ENCODE measurements around the gene KRT80.

KRT80 gene

GRCh38 chr12:52185400-52185967 lies 6.3 kb downstream of the KRT80 start:
- Histone ChIP-seq H3K4me1 (ENCODE audit: control insufficient read depth, insufficient read depth, low read length) (peaks cover 5% of the 10 kb centered on the region; the same call in 1 of the 2 replicates), H3K27me3 (ENCODE audit: control insufficient read depth, insufficient read depth, low read length) (no peaks in the 10 kb centered on the region), H3K36me3 (ENCODE audit: control insufficient read depth, insufficient read depth, low read length) (no peaks in the 10 kb centered on the region), H3K9me3 (ENCODE audit: control insufficient read depth, insufficient read depth, low read length) (no peaks in the 10 kb centered on the region), H3K27ac (ENCODE audit: low read length) (no peak overlapping the region), H3K4me3 (ENCODE audit: low read length) (no peak overlapping the region)
- no CpG with 5 or more reads among the region's 16 CpGs for WGBS (ENCODE audit: insufficient coverage, insufficient read length)
- no peak for DNase-seq (ENCODE audit: low read depth, low spot score)

GRCh38 chr12:52184813-52185212 lies 7.0 kb downstream of the KRT80 start:
- H3K4me1 ChIP-seq (ENCODE audit: control insufficient read depth, insufficient read depth, low read length): peaks cover 5% of the 10 kb centered on the region; the same call in 1 of the 2 replicates
- H3K36me3 ChIP-seq (ENCODE audit: control insufficient read depth, insufficient read depth, low read length): no peaks in the 10 kb centered on the region
- no peaks in the 10 kb centered on the region for H3K9me3 ChIP-seq (ENCODE audit: control insufficient read depth, insufficient read depth, low read length)
- no peak overlapping the region for H3K27ac ChIP-seq (ENCODE audit: low read length)
- WGBS (ENCODE audit: insufficient coverage, insufficient read length): no CpG with 5 or more reads among the region's 6 CpGs
- no peak for DNase-seq (ENCODE audit: low read depth, low spot score)
- no peak overlapping the region for H3K4me3 ChIP-seq (ENCODE audit: low read length)
- H3K27me3 ChIP-seq (ENCODE audit: control insufficient read depth, insufficient read depth, low read length): no peaks in the 10 kb centered on the region

GRCh38 chr12:52183971-52184370 lies 7.8 kb downstream of the KRT80 start:
- DNase-seq (ENCODE audit: low read depth, low spot score): no peak
- Histone ChIP-seq H3K4me1 (ENCODE audit: control insufficient read depth, insufficient read depth, low read length) (peaks cover 5% of the 10 kb centered on the region), H3K27ac (ENCODE audit: low read length) (no peak overlapping the region), H3K27me3 (ENCODE audit: control insufficient read depth, insufficient read depth, low read length) (no peaks in the 10 kb centered on the region), H3K9me3 (ENCODE audit: control insufficient read depth, insufficient read depth, low read length) (no peaks in the 10 kb centered on the region), H3K36me3 (ENCODE audit: control insufficient read depth, insufficient read depth, low read length) (no peaks in the 10 kb centered on the region), H3K4me3 (ENCODE audit: low read length) (no peak overlapping the region)
- no CpG with 5 or more reads among the region's 8 CpGs for WGBS (ENCODE audit: insufficient coverage, insufficient read length)

GRCh38 chr12:52183544-52183910 lies 8.3 kb downstream of the KRT80 start:
- no peaks in the 10 kb centered on the region for H3K27me3 ChIP-seq (ENCODE audit: control insufficient read depth, insufficient read depth, low read length)
- peaks cover 5% of the 10 kb centered on the region for H3K4me1 ChIP-seq (ENCODE audit: control insufficient read depth, insufficient read depth, low read length)
- no peaks in the 10 kb centered on the region for H3K9me3 ChIP-seq (ENCODE audit: control insufficient read depth, insufficient read depth, low read length)
- no peak overlapping the region for H3K4me3 ChIP-seq (ENCODE audit: low read length)
- H3K27ac ChIP-seq (ENCODE audit: low read length): no peak overlapping the region
- WGBS (ENCODE audit: insufficient coverage, insufficient read length): no CpG with 5 or more reads among the region's 6 CpGs
- DNase-seq (ENCODE audit: low read depth, low spot score): no peak
- H3K36me3 ChIP-seq (ENCODE audit: control insufficient read depth, insufficient read depth, low read length): no peaks in the 10 kb centered on the region

- no peak overlapping the region for H3K27ac ChIP-seq (ENCODE audit: low read length)
- DNase-seq (ENCODE audit: low read depth, low spot score): no peak
- no CpG with 5 or more reads among the region's 9 CpGs for WGBS (ENCODE audit: insufficient coverage, insufficient read length)
- no peaks in the 10 kb centered on the region for H3K36me3 ChIP-seq (ENCODE audit: control insufficient read depth, insufficient read depth, low read length)
- no peak overlapping the region for H3K4me3 ChIP-seq (ENCODE audit: low read length)
- no peaks in the 10 kb centered on the region for H3K27me3 ChIP-seq (ENCODE audit: control insufficient read depth, insufficient read depth, low read length)
- H3K9me3 ChIP-seq (ENCODE audit: control insufficient read depth, insufficient read depth, low read length): no peaks in the 10 kb centered on the region
- peaks cover 5% of the 10 kb centered on the region for H3K4me1 ChIP-seq (ENCODE audit: control insufficient read depth, insufficient read depth, low read length)
Measured at GRCh38 chr12:52182898-52183543, 8.8 kb downstream of the KRT80 start.

DNA sequence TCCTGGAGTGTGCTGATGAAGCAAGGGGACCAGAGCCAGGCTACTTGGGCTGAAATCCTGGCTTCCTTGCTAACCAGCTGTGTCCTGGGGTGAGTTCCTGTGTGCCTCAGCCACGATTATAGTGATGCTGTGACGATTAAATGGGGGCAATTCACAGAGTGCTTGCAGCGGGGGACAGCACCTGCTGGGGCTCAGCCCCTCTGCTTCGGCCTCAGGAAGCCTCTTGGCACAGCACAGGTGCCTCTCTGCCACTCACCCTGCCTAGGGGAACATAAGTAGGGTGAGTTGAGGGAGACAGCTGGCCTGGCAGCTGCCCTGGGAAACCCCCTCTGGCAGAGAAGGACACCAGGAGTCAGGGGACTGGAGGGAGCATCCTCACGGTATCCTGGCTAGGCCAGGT lies 9.4 kb downstream of the KRT80 start:
- WGBS (ENCODE audit: insufficient coverage, insufficient read length): no CpG with 5 or more reads among the region's 5 CpGs
- no peak for DNase-seq (ENCODE audit: low read depth, low spot score)

DNA sequence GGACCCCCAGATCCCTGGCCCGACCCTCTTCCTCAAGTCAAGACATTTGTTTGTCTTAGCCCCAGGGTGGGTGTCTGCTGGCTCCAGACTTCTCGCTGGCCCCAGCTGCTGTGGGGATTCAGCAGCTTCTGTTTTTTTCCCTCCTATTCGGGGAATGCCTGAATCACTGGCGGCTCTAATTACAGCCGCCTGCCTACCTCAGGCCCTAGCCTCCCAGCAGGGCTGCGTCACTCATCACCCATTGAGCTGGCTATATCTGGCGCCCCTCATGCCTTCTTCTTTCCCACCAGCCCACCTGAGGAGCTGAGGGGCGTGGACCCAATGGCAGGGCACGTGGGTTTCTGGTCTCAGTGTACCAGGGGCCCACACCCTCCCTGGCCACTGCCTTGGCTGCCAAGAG lies 10.1 kb downstream of the KRT80 start:
- no peaks in the 10 kb centered on the region for H3K27me3 ChIP-seq (ENCODE audit: control insufficient read depth, insufficient read depth, low read length)
- no peak overlapping the region for H3K27ac ChIP-seq (ENCODE audit: low read length)
- DNase-seq (ENCODE audit: low read depth, low spot score): no peak
- WGBS (ENCODE audit: insufficient coverage, insufficient read length): no CpG with 5 or more reads among the region's 9 CpGs
- H3K36me3 ChIP-seq (ENCODE audit: control insufficient read depth, insufficient read depth, low read length): no peaks in the 10 kb centered on the region
- H3K9me3 ChIP-seq (ENCODE audit: control insufficient read depth, insufficient read depth, low read length): no peaks in the 10 kb centered on the region
- no peak overlapping the region for H3K4me3 ChIP-seq (ENCODE audit: low read length)
- peaks cover 5% of the 10 kb centered on the region for H3K4me1 ChIP-seq (ENCODE audit: control insufficient read depth, insufficient read depth, low read length)

More for the DNA sequence above, 9.4 kb downstream of the KRT80 start:
- no peaks in the 10 kb centered on the region for H3K9me3 ChIP-seq (ENCODE audit: control insufficient read depth, insufficient read depth, low read length)
- peaks cover 5% of the 10 kb centered on the region for H3K4me1 ChIP-seq (ENCODE audit: control insufficient read depth, insufficient read depth, low read length)
- no peaks in the 10 kb centered on the region for H3K36me3 ChIP-seq (ENCODE audit: control insufficient read depth, insufficient read depth, low read length)
- no peak overlapping the region for H3K27ac ChIP-seq (ENCODE audit: low read length)
- no peaks in the 10 kb centered on the region for H3K27me3 ChIP-seq (ENCODE audit: control insufficient read depth, insufficient read depth, low read length)
- H3K4me3 ChIP-seq (ENCODE audit: low read length): no peak overlapping the region

GRCh38 chr12:52180971-52181628 lies 10.7 kb downstream of the KRT80 start:
- Histone ChIP-seq H3K4me3 (ENCODE audit: low read length) (no peak overlapping the region), H3K4me1 (ENCODE audit: control insufficient read depth, insufficient read depth, low read length) (peaks cover 5% of the 10 kb centered on the region), H3K9me3 (ENCODE audit: control insufficient read depth, insufficient read depth, low read length) (no peaks in the 10 kb centered on the region), H3K27me3 (ENCODE audit: control insufficient read depth, insufficient read depth, low read length) (no peaks in the 10 kb centered on the region), H3K27ac (ENCODE audit: low read length) (no peak overlapping the region), H3K36me3 (ENCODE audit: control insufficient read depth, insufficient read depth, low read length) (no peaks in the 10 kb centered on the region)
- DNase-seq (ENCODE audit: low read depth, low spot score): no peak
- no CpG with 5 or more reads among the region's 6 CpGs for WGBS (ENCODE audit: insufficient coverage, insufficient read length)

DNA sequence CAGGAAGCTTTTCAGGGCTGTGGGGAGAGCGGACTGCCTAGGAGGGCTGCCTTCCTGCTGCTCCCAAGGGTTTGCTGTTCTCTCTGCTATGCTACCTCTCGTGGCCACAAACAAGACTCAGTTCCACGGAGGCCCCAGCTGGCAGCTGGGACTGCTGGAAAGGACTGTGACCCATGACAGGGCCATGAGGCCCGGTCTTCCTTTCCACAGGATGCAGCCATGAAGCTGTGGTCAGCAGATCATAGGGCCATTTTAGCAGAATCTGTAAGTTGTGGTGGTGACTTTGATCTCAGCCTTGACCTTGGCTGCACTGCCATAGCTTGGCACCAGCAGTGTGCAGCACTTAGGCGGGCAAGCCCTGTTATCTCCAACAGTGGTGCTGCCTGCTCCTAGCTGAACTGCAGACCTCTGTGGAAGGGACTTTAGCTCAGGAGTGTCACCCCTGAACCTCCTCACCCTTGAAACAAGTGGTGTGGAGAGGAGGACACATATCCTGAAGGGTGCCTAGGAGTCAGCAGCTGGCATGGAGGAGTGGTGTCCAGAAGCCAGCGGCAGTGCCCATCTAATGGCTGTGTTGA lies 12.3 kb downstream of the KRT80 start:
- no peaks in the 10 kb centered on the region for H3K36me3 ChIP-seq (ENCODE audit: control insufficient read depth, insufficient read depth, low read length)
- no peak overlapping the region for H3K4me3 ChIP-seq (ENCODE audit: low read length)
- no peak overlapping the region for H3K27ac ChIP-seq (ENCODE audit: low read length)
- H3K4me1 ChIP-seq (ENCODE audit: control insufficient read depth, insufficient read depth, low read length): peaks cover 5% of the 10 kb centered on the region
- no peaks in the 10 kb centered on the region for H3K9me3 ChIP-seq (ENCODE audit: control insufficient read depth, insufficient read depth, low read length)
- H3K27me3 ChIP-seq (ENCODE audit: control insufficient read depth, insufficient read depth, low read length): no peaks in the 10 kb centered on the region
- WGBS (ENCODE audit: insufficient coverage, insufficient read length): no CpG with 5 or more reads among the region's 6 CpGs
- no peak for DNase-seq (ENCODE audit: low read depth, low spot score)

GRCh38 chr12:52178984-52179383 lies 12.8 kb downstream of the KRT80 start:
- no peak for DNase-seq (ENCODE audit: low read depth, low spot score)
- no CpG with 5 or more reads among the region's 2 CpGs for WGBS (ENCODE audit: insufficient coverage, insufficient read length)

More at GRCh38 chr12:52178984-52179383, 12.8 kb downstream of the KRT80 start:
- H3K4me3 ChIP-seq (ENCODE audit: low read length): no peak overlapping the region
- H3K9me3 ChIP-seq (ENCODE audit: control insufficient read depth, insufficient read depth, low read length): no peaks in the 10 kb centered on the region
- H3K27ac ChIP-seq (ENCODE audit: low read length): no peak overlapping the region
- peaks cover 5% of the 10 kb centered on the region for H3K4me1 ChIP-seq (ENCODE audit: control insufficient read depth, insufficient read depth, low read length)
- no peaks in the 10 kb centered on the region for H3K36me3 ChIP-seq (ENCODE audit: control insufficient read depth, insufficient read depth, low read length)
- H3K27me3 ChIP-seq (ENCODE audit: control insufficient read depth, insufficient read depth, low read length): no peaks in the 10 kb centered on the region

Data from iPS DF 6.9 (cell line).